ENCODE results near the gene NPAS3. TPM values are rescaled to one million over a fixed set of nuclear protein-coding genes. Genes with fewer than 3 reads are reported as not detected.

NPAS3 gene
- total and polyA plus RNA-seq, 2 of the 8 experiments (the other 6 are each of a cell fraction or from before 2014, with no cell fraction given) = 0.11 to 0.60 TPM

- TF ChIP-seq CHD2 (IDR thresholded peaks at IDR 0.05; ENCODE audit: low read length) = no peak
- TF ChIP-seq ASH2L (IDR thresholded peaks at IDR 0.05; ENCODE audit: low read length) = no peak
- no peak for TF ChIP-seq RBBP5 (IDR thresholded peaks at IDR 0.05; ENCODE audit: borderline replicate concordance, low read depth, low read length)
- no peak for TF ChIP-seq BRCA1 (IDR thresholded peaks at IDR 0.05; ENCODE audit: low read depth, low read length)
Observed at GRCh38 chr14:32980178-32980901, 41.7 kb downstream of the NPAS3 start (continued).

All from H1 (cell line).